ENCODE results near the gene TMEM176A.

DNA sequence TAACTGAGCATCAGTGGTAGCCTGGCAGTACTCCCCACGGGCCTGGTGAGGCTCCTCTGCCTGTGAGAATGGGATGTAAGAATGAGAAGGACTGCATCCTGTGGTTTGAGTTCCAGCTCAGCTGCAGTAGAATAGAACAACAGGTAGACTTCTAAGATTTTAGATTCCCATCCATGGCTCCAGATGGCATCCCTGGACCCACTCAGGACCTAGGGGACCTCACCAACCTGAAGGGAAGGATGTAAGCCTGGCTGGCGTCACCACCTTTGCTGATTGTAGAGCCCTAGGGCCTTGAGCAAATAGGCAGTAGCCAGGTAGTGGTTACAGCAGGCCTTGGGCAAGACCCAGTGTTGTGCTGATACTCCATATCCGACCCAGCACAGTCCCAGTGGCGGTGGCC lies 42.1 kb downstream of the TMEM176A start:
- TF ChIP-seq, protein P1, sequence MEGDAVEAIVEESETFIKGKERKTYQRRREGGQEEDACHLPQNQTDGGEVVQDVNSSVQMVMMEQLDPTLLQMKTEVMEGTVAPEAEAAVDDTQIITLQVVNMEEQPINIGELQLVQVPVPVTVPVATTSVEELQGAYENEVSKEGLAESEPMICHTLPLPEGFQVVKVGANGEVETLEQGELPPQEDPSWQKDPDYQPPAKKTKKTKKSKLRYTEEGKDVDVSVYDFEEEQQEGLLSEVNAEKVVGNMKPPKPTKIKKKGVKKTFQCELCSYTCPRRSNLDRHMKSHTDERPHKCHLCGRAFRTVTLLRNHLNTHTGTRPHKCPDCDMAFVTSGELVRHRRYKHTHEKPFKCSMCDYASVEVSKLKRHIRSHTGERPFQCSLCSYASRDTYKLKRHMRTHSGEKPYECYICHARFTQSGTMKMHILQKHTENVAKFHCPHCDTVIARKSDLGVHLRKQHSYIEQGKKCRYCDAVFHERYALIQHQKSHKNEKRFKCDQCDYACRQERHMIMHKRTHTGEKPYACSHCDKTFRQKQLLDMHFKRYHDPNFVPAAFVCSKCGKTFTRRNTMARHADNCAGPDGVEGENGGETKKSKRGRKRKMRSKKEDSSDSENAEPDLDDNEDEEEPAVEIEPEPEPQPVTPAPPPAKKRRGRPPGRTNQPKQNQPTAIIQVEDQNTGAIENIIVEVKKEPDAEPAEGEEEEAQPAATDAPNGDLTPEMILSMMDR (IDR thresholded peaks at IDR 0.05 in 8 of 11, conservative IDR thresholded peaks at IDR 0.05 in 3 of 11) = no peak
- TF ChIP-seq POLR2A (IDR thresholded peaks at IDR 0.05) = no peak
